DMS53 treated with DMSO at 0.1 percent for 48 hours (cell line): Measurements from ENCODE around the gene TEAD3.

Experiments used
- DNase-seq: peaks from one replicate; lab custom pipeline; 2025; ENCODE audit not compliant: unreplicated experiment; lab: John Stamatoyannopoulos, UW

Gene TEAD3

GRCh38 chr6:35514587-35514986 is 17.7 kb upstream of the TEAD3 start:
- no peak for DNase-seq

GRCh38 chr6:35512740-35513139 is 15.9 kb upstream of the TEAD3 start, which contains the start of gene TULP1:
TULP1 (minus strand) TSS chr6:35512896; CDS start chr6:35512858, 38 bp downstream.
- no peak for DNase-seq

GRCh38 chr6:35512006-35512405 is 15.1 kb upstream of the TEAD3 start:
- no peak for DNase-seq

- DNase-seq, result no peak
Observed at GRCh38 chr6:35511562-35511941, 14.7 kb upstream of the TEAD3 start.

GRCh38 chr6:35510916-35511561 is 14.2 kb upstream of the TEAD3 start:
- no peak for DNase-seq

- no peak for DNase-seq
Observed at GRCh38 chr6:35508542-35508941, 11.7 kb upstream of the TEAD3 start.

GRCh38 chr6:35508027-35508426 is 11.1 kb upstream of the TEAD3 start:
- DNase-seq, result no peak

- DNase-seq, result no peak
Observed at GRCh38 chr6:35507221-35507620, 10.3 kb upstream of the TEAD3 start.

- no peak for DNase-seq
Observed at GRCh38 chr6:35506536-35506935, 9.7 kb upstream of the TEAD3 start.

GRCh38 chr6:35505999-35506412 is 9.1 kb upstream of the TEAD3 start:
- no peak for DNase-seq

- DNase-seq, result no peak
Observed at GRCh38 chr6:35503534-35503933, 6.7 kb upstream of the TEAD3 start.

GRCh38 chr6:35501784-35502183 is 4.9 kb upstream of the TEAD3 start:
- DNase-seq, result no peak

- DNase-seq, result peak; percentile 64
Observed at GRCh38 chr6:35500782-35501181, 3.9 kb upstream of the TEAD3 start.

- no peak for DNase-seq
Observed at GRCh38 chr6:35499372-35499771, 2.5 kb upstream of the TEAD3 start.

- no peak for DNase-seq
Observed at GRCh38 chr6:35498422-35499067, 1.7 kb upstream of the TEAD3 start.

- DNase-seq, result no peak
Observed at GRCh38 chr6:35497571-35498421, 917 bp upstream of the TEAD3 start.

- DNase-seq, result peak; percentile 17
Observed at GRCh38 chr6:35496036-35496840, 641 bp downstream of the TEAD3 start.

- DNase-seq, result no peak
Observed at GRCh38 chr6:35495258-35496035, 1.4 kb downstream of the TEAD3 start.

- no peak for DNase-seq
Observed at GRCh38 chr6:35494161-35494563, 2.7 kb downstream of the TEAD3 start.

- no peak for DNase-seq
Observed at GRCh38 chr6:35493307-35493983, 3.4 kb downstream of the TEAD3 start.
